GM21360 (cell line): ENCODE measurements around the gene MAG.

Source experiments
- ATAC-seq: cut with Tn5 transposase; IDR thresholded peaks from one replicate; pipeline ENCODE4 v1.9.1; 2021; ENCODE audit warnings: mild to moderate bottlenecking, moderate library complexity; ENCODE audit not compliant: unreplicated experiment

The MAG gene

GRCh38 chr19:35264268-35265125 lies 27.5 kb upstream of the MAG start:
- no peak for ATAC-seq

- no peak for ATAC-seq
Measured at GRCh38 chr19:35265126-35265899, 26.6 kb upstream of the MAG start.

GRCh38 chr19:35265900-35266519 lies 26.0 kb upstream of the MAG start:
- ATAC-seq: no peak

GRCh38 chr19:35266520-35267352 lies 25.2 kb upstream of the MAG start:
- ATAC-seq: no peak

- ATAC-seq: no peak
Measured at GRCh38 chr19:35267353-35267817, 24.6 kb upstream of the MAG start.

GRCh38 chr19:35267818-35268535 lies 24.0 kb upstream of the MAG start:
- peak; percentile 35 for ATAC-seq

GRCh38 chr19:35268536-35269437 lies 23.2 kb upstream of the MAG start, which contains the start of gene USF2:
Gene USF2, plus strand, starts transcription at chr19:35268962. Its CDS starts 140 bp downstream, at chr19:35269102.
- peak; percentile 14 for ATAC-seq

- peak; percentile 51 for ATAC-seq
Measured at GRCh38 chr19:35269438-35270117, 22.4 kb upstream of the MAG start.

GRCh38 chr19:35270381-35270811 lies 21.6 kb upstream of the MAG start:
- no peak for ATAC-seq

- ATAC-seq: no peak
Measured at GRCh38 chr19:35271546-35271945, 20.4 kb upstream of the MAG start.

- no peak for ATAC-seq
Measured at GRCh38 chr19:35272122-35272719, 19.7 kb upstream of the MAG start.

GRCh38 chr19:35272954-35273649 lies 18.9 kb upstream of the MAG start:
- no peak for ATAC-seq

- no peak for ATAC-seq
Measured at GRCh38 chr19:35273686-35274259, 18.2 kb upstream of the MAG start.

- ATAC-seq: no peak
Measured at GRCh38 chr19:35274323-35274722, 17.6 kb upstream of the MAG start.

- ATAC-seq: no peak
Measured at GRCh38 chr19:35276706-35277281, 15.2 kb upstream of the MAG start.

- ATAC-seq: no peak
Measured at GRCh38 chr19:35278578-35279284, 13.2 kb upstream of the MAG start.
